T-helper 1 cell (primary cell): ENCODE measurements around the gene FAM120B.
A peak's percentile ranks its signal among the peaks of the same experiment; 100 is the strongest.

Experiments used
- DNase-seq, 5 donors: peaks; one replicate each; pipeline ENCODE4 v3.0.0-alpha.2; 2012 to 2020

FAM120B gene

GRCh38 chr6:170362121-170362520, 55.6 kb downstream of the FAM120B start:
- no peak for DNase-seq

GRCh38 chr6:170363255-170363654, 56.7 kb downstream of the FAM120B start:
- no peak for DNase-seq

GRCh38 chr6:170365121-170365520, 58.6 kb downstream of the FAM120B start:
- DNase-seq = no peak

- DNase-seq = no peak
These were observed 59.0 kb downstream of the FAM120B start for GRCh38 chr6:170365593-170365992.

GRCh38 chr6:170366248-170366960, 59.8 kb downstream of the FAM120B start:
- no peak for DNase-seq

- DNase-seq = no peak
These were observed 60.7 kb downstream of the FAM120B start for GRCh38 chr6:170367241-170367640.

GRCh38 chr6:170368544-170368943, 62.0 kb downstream of the FAM120B start:
- DNase-seq = no peak

GRCh38 chr6:170369403-170369802, 62.8 kb downstream of the FAM120B start:
- no peak for DNase-seq

- peak in 1 of 5 donors; percentile 42 for DNase-seq
These were observed 63.9 kb downstream of the FAM120B start for GRCh38 chr6:170370416-170370815.

GRCh38 chr6:170371080-170371479, 64.5 kb downstream of the FAM120B start:
- no peak for DNase-seq

- DNase-seq = no peak
These were observed 65.0 kb downstream of the FAM120B start for GRCh38 chr6:170371588-170371987.

GRCh38 chr6:170372380-170373325, 66.1 kb downstream of the FAM120B start:
- DNase-seq = no peak

- no peak for DNase-seq
These were observed 68.2 kb downstream of the FAM120B start for GRCh38 chr6:170374571-170375444.

- DNase-seq = no peak
These were observed 69.1 kb downstream of the FAM120B start for GRCh38 chr6:170375661-170376060.

- DNase-seq = no peak
These were observed 70.0 kb downstream of the FAM120B start for GRCh38 chr6:170376386-170377043.

- peak in 2 of 5 donors; percentile 2 to 41 for DNase-seq
These were observed 71.9 kb downstream of the FAM120B start for GRCh38 chr6:170378502-170378901.

- no peak for DNase-seq
These were observed 75.0 kb downstream of the FAM120B start for GRCh38 chr6:170381562-170381961.

- no peak for DNase-seq
These were observed 77.0 kb downstream of the FAM120B start for GRCh38 chr6:170383466-170384035.

- DNase-seq = no peak
These were observed 78.9 kb downstream of the FAM120B start for GRCh38 chr6:170385506-170385905.

GRCh38 chr6:170388113-170388512, 81.6 kb downstream of the FAM120B start:
- DNase-seq = no peak

GRCh38 chr6:170393033-170393432, 86.5 kb downstream of the FAM120B start:
- DNase-seq = no peak
